ENCODE data around the gene KRABD2.

The KRABD2 gene

DNA sequence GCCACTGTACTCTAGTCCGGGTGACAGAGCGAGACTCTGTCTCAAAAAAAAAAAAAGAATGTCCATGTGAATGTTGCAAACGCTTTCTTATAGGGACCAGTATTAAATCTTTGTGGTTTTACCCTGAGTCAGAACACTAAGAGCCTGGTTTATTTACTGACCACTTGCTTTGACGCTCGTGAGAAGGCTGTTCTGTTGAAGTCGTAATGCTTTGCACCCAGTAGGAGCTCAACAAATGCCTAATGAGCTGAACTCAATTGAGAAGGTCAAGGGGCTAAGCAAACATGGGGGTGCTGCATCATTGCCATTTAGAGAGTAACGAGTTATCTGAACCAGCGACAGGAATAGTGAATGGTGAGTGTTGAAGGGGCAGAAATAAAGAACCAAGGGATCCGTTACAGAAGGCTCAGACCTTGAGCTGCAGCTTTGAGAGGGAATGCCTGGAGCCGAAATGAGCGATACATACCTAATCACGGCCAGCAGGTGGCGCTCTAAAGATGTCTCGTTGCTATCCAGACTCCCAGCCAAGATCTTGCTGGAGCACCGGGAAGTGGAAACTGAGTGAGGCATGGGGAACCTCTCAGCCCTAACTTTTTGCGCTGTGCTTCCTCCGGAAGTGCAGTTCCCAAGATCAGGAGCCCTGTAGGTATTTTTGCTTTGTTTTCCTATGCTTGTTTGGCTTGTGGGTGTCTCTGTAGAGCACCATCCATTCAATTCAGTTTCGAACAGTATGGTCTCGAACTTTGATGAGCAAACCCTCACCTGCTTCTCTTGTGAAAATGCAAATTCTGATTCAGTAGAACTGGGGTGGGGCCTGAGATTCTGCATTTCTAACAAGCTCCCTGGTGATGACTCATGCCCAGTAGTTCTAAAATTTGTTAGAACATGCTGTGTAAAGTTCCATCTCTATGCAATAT is 33.7 kb upstream of the KRABD2 start:
- intact Hi-C loops (cut with DNase I), result loop anchor here (2.0 to 10.0 kb wide), 3 partner anchors 67 to 485 kb away; no protein-coding TSS in a partner anchor
- TF ChIP-seq CTCF (IDR thresholded peaks at IDR 0.05), result peak; percentile 76
- Histone ChIP-seq H3K4me1 (no peaks in the 10 kb centered on the region), H3K27me3 (no peaks in the 10 kb centered on the region), H3K9me3 (no peaks in the 10 kb centered on the region), H3K36me3 (no peaks in the 10 kb centered on the region), H3K27ac (no peak overlapping the region), H3K9ac (ENCODE audit: low read depth in 2 of 2, low read length in 2 of 2) (no peak overlapping the region), H3K4me3 (no peak overlapping the region)
- DNase-seq, result peak; percentile 92

GRCh38 chr17:8408371-8408770 is 31.9 kb upstream of the KRABD2 start:
- no peaks in the 10 kb centered on the region for H3K36me3 ChIP-seq
- no peak overlapping the region for H3K9ac ChIP-seq (ENCODE audit: low read depth in 2 of 2, low read length in 2 of 2)
- intact Hi-C loops (cut with DNase I), result loop anchor here (2.0 kb wide), 1 partner anchor 68 kb away; no protein-coding TSS in a partner anchor
- no peak overlapping the region for H3K27ac ChIP-seq
- H3K9me3 ChIP-seq, result no peaks in the 10 kb centered on the region
- H3K4me3 ChIP-seq, result no peak overlapping the region
- no peaks in the 10 kb centered on the region for H3K4me1 ChIP-seq
- H3K27me3 ChIP-seq, result no peaks in the 10 kb centered on the region
- DNase-seq, result peak; percentile 65
- no peak for TF ChIP-seq CTCF (IDR thresholded peaks at IDR 0.05)

DNA sequence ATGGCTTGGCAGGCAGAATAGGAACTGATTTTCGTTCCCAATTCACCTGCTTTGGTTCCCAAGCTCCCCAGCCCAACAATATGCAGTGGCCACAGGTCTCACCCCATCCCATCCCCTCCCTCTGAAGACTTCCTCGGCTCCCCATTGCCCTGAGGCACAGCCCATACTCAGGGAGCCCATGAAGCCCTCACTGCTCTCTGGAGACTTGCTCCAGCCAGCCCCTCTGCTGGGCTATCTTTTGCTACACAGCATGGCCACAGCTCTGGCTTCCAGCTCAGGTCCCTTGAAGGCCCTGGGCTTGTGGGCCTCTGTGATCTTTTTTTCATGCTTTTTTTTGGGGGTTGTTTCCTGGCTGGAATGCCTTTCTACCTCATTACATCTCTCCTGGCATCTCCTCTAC is 29.7 kb upstream of the KRABD2 start:
- Histone ChIP-seq H3K4me1 (no peaks in the 10 kb centered on the region), H3K36me3 (no peaks in the 10 kb centered on the region), H3K27ac (no peak overlapping the region), H3K4me3 (no peak overlapping the region), H3K9ac (ENCODE audit: low read depth in 2 of 2, low read length in 2 of 2) (no peak overlapping the region), H3K27me3 (no peaks in the 10 kb centered on the region), H3K9me3 (no peaks in the 10 kb centered on the region)
- TF ChIP-seq CTCF (IDR thresholded peaks at IDR 0.05), result no peak
- intact Hi-C loops (cut with DNase I), result no loop called here
- no peak for DNase-seq

DNA sequence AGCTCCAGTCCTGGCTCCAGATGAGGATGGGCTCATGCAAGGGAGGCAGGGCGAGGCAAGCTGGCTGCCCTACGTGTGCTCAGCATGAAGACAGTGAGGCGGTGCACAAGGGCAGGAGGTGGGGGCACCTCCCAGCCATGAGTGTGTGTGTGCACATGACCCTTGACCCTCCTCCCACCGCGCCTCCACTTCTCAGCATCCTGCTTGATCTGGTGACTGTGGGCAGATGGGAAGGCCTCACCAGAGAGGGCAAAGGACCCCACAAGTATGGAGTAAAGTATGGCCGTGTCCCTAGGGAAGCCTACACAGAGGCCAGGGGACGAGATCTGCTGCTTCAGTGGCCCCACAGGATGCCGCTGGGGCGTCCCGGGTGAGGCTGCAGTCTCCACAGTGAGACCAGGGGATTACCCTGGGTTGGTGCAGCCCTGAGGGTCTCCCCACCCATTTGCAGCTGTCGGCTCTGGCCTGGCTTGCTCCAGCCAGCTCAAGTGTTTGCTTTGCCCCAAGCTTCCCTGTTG is 29.1 kb upstream of the KRABD2 start:
- intact Hi-C loops (cut with DNase I), result no loop called here
- no peak for DNase-seq
- Histone ChIP-seq H3K9ac (ENCODE audit: low read depth in 2 of 2, low read length in 2 of 2) (no peak overlapping the region), H3K36me3 (no peaks in the 10 kb centered on the region), H3K9me3 (no peaks in the 10 kb centered on the region), H3K27me3 (no peaks in the 10 kb centered on the region), H3K4me1 (no peaks in the 10 kb centered on the region), H3K4me3 (no peak overlapping the region), H3K27ac (no peak overlapping the region)
- TF ChIP-seq CTCF (IDR thresholded peaks at IDR 0.05), result no peak

DNA sequence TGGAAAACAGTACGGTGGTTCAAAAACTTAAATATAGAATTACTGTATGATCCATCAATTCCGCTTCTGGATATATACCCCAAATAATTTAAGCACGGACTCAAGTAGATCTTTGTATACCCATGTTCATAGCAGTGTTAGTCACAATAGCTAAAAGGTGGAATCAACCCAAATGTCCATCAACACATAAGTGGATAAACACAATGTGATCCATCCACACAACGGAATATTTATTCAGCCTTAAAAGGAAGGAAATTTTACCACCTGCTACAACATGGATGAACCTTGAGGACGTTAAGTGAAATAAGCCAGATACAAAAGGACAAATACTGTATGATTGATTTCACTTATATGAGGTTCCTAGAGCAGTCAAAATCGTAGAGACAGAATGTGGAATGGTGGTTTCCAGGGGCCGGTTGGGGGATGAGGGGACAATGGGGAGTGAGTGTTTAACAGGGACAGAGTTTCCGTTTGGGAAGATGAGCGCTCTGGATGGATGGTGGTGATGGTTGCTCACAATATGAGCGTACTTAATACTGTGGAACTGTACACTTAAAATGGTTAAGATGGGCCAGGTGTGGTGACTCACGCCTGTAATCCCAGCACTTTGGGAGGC is 26.5 kb upstream of the KRABD2 start:
- Histone ChIP-seq H3K4me1 (no peaks in the 10 kb centered on the region), H3K4me3 (no peak overlapping the region), H3K9ac (ENCODE audit: low read depth in 2 of 2, low read length in 2 of 2) (no peak overlapping the region), H3K27me3 (no peaks in the 10 kb centered on the region), H3K9me3 (no peaks in the 10 kb centered on the region), H3K27ac (no peak overlapping the region), H3K36me3 (no peaks in the 10 kb centered on the region)
- no peak for DNase-seq
- intact Hi-C loops (cut with DNase I), result no loop called here
- no peak for TF ChIP-seq CTCF (IDR thresholded peaks at IDR 0.05)
